ENCODE measurements around the gene PIK3CA. TPM values are rescaled to one million over a fixed set of nuclear protein-coding genes. Genes with fewer than 3 reads are reported as not detected.

The PIK3CA gene
- total RNA-seq, 2 experiments from 2014 or later: 14.1 to 20.8 TPM

GRCh38 chr3:179174316-179174715, 26.2 kb downstream of the PIK3CA start:
- Mint-ChIP-seq H3K36me3 (ENCODE audit: low read depth) (peaks cover 2% of the 10 kb centered on the region), H3K4me1 (ENCODE audit: low read depth) (peaks cover 34% of the 10 kb centered on the region), H3K27ac (no peak overlapping the region), H3K4me3 (no peak overlapping the region), H3K27me3 (no peaks in the 10 kb centered on the region), H3K9me3 (peaks cover 3% of the 10 kb centered on the region)
- ChIA-PET CTCF (interaction anchor here (0.9 to 1.4 kb wide), 2 partner anchors 147 to 159 kb away, joined by 3 to 4 read pairs; no protein-coding TSS in a partner anchor), POLR2A (no interaction called here)
- DNase-seq: no peak
- TF ChIP-seq CTCF (IDR thresholded peaks at IDR 0.05): no peak
- intact Hi-C loops (cut with micrococcal nuclease): no loop called here
- no peak for ATAC-seq

GRCh38 chr3:179174898-179175297, 26.7 kb downstream of the PIK3CA start:
- H3K36me3 Mint-ChIP-seq (ENCODE audit: low read depth): peaks cover 2% of the 10 kb centered on the region
- H3K4me1 Mint-ChIP-seq (ENCODE audit: low read depth): peaks cover 34% of the 10 kb centered on the region
- no peaks in the 10 kb centered on the region for H3K27me3 Mint-ChIP-seq
- ATAC-seq (no peak), DNase-seq (no peak)
- intact Hi-C loops (cut with micrococcal nuclease): no loop called here
- TF ChIP-seq CTCF (IDR thresholded peaks at IDR 0.05): no peak
- ChIA-PET POLR2A (no interaction called here), CTCF (interaction anchor here (1.4 kb wide), 1 partner anchor 159 kb away, joined by 4 read pairs; no protein-coding TSS in a partner anchor)
- no peak overlapping the region for H3K27ac Mint-ChIP-seq
- peaks cover 3% of the 10 kb centered on the region for H3K9me3 Mint-ChIP-seq
- no peak overlapping the region for H3K4me3 Mint-ChIP-seq

GRCh38 chr3:179175358-179175757, 27.2 kb downstream of the PIK3CA start:
- TF ChIP-seq CTCF (IDR thresholded peaks at IDR 0.05): no peak
- CTCF ChIA-PET: interaction anchor here (1.4 kb wide), 1 partner anchor 160 kb away, joined by 4 read pairs; no protein-coding TSS in a partner anchor
- DNase-seq (no peak), ATAC-seq (no peak)
- H3K4me3 Mint-ChIP-seq: no peak overlapping the region
- peaks cover 2% of the 10 kb centered on the region for H3K36me3 Mint-ChIP-seq (ENCODE audit: low read depth)
- POLR2A ChIA-PET: no interaction called here
- peaks cover 2% of the 10 kb centered on the region for H3K9me3 Mint-ChIP-seq
- H3K27me3 Mint-ChIP-seq: no peaks in the 10 kb centered on the region
- H3K4me1 Mint-ChIP-seq (ENCODE audit: low read depth): peaks cover 34% of the 10 kb centered on the region
- intact Hi-C loops (cut with micrococcal nuclease): no loop called here
- no peak overlapping the region for H3K27ac Mint-ChIP-seq

DNA sequence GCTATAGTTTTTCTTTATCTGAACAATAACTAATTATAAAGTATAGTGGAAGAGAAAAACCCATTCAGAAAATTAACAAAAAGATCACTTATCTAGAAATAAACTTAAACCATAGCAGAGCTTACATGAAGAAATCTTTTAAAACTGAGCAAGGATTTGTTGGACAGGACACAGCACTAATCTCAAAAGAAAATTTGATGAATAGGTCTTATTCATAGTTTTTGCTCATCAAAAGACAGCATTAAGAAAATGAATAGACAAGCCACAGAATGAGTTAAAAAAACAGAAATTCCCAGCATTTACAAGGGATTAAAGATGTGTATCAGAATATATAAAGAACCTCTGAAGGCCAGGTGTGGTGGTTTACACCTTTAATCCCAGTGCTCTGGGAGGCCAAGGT, 29.5 kb downstream of the PIK3CA start:
- ATAC-seq (no peak), DNase-seq (no peak)
- no peak overlapping the region for H3K27ac Mint-ChIP-seq
- intact Hi-C loops (cut with micrococcal nuclease): no loop called here
- no peaks in the 10 kb centered on the region for H3K27me3 Mint-ChIP-seq
- no peak for TF ChIP-seq CTCF (IDR thresholded peaks at IDR 0.05)
- ChIA-PET POLR2A (interaction anchor here (0.6 kb wide), 1 partner anchor 236 kb away, joined by 3 read pairs; no protein-coding TSS in a partner anchor), CTCF (interaction anchor here (1.3 kb wide), 1 partner anchor 15 kb away, joined by 3 read pairs; no protein-coding TSS in a partner anchor)
- no peak overlapping the region for H3K4me3 Mint-ChIP-seq
- no peaks in the 10 kb centered on the region for H3K9me3 Mint-ChIP-seq
- H3K4me1 Mint-ChIP-seq (ENCODE audit: low read depth): peaks cover 47% of the 10 kb centered on the region
- H3K36me3 Mint-ChIP-seq (ENCODE audit: low read depth): no peaks in the 10 kb centered on the region

- no peak overlapping the region for H3K27ac Mint-ChIP-seq
- intact Hi-C loops (cut with micrococcal nuclease): no loop called here
- TF ChIP-seq CTCF (IDR thresholded peaks at IDR 0.05): no peak
- no peak overlapping the region for H3K4me3 Mint-ChIP-seq
- DNase-seq: no peak
- no peaks in the 10 kb centered on the region for H3K36me3 Mint-ChIP-seq (ENCODE audit: low read depth)
- H3K27me3 Mint-ChIP-seq: no peaks in the 10 kb centered on the region
- peaks cover 57% of the 10 kb centered on the region for H3K4me1 Mint-ChIP-seq (ENCODE audit: low read depth)
- CTCF ChIA-PET: no interaction called here
- POLR2A ChIA-PET: interaction anchor here (1.0 kb wide), 1 partner anchor 30 kb away, joined by 3 read pairs; no protein-coding TSS in a partner anchor
- H3K9me3 Mint-ChIP-seq: no peaks in the 10 kb centered on the region
- no peak for ATAC-seq
These were observed 31.1 kb downstream of the PIK3CA start for GRCh38 chr3:179179256-179179655.

Data from activated CD8-positive, alpha-beta T cell treated with anti-CD3 and anti-CD28 coated beads for 36 hours (primary cell).